ENCODE data around the gene EFHD1. TPM values are rescaled to one million over a fixed set of nuclear protein-coding genes. Genes with fewer than 3 reads are reported as not detected.

Gene EFHD1
- total and polyA plus RNA-seq, 2 of the 13 experiments (the other 11 are each of a cell fraction or from before 2014, with no cell fraction given), result 0.09 TPM; not detected in 1

GRCh38 chr2:232697059-232697806 is 63.8 kb downstream of the EFHD1 start, which contains the start of gene GIGYF2 (continued):
- TF ChIP-seq MXD1 (CRISPR knock-in tag; IDR thresholded peaks at IDR 0.05), result peak; percentile 98
- TF ChIP-seq FUBP1 (CRISPR knock-in tag; IDR thresholded peaks at IDR 0.05; ENCODE audit: borderline replicate concordance), result no peak; the same call in 1 of the 2 replicates
- TF ChIP-seq MEIS1 (CRISPR knock-in tag; IDR thresholded peaks at IDR 0.05; ENCODE audit: borderline replicate concordance), result peak; percentile 80
- no peak for TF ChIP-seq TCF7L2 (IDR thresholded peaks at IDR 0.05; ENCODE audit: low read depth, low read length)
- TF ChIP-seq ZMYM4 (CRISPR knock-in tag; IDR thresholded peaks at IDR 0.05), result peak; percentile 78
- peak; percentile 85 for TF ChIP-seq ZNF691 (CRISPR knock-in tag; IDR thresholded peaks at IDR 0.05; ENCODE audit: borderline replicate concordance, low read depth)
- TF ChIP-seq ZNF530 (CRISPR knock-in tag; IDR thresholded peaks at IDR 0.05; ENCODE audit: low read depth), result no peak
- no peak for TF ChIP-seq TAF15 (IDR thresholded peaks at IDR 0.05; ENCODE audit: low read depth, low read length, poor library complexity, severe bottlenecking)
- TF ChIP-seq TBX3 (IDR thresholded peaks at IDR 0.05; ENCODE audit: borderline replicate concordance), result no peak
- peak; percentile 90 for TF ChIP-seq ZHX1 (CRISPR knock-in tag; IDR thresholded peaks at IDR 0.05; ENCODE audit: low read depth)
- no peak for TF ChIP-seq CCAR2 (optimal IDR thresholded peaks at IDR 0.05; ENCODE audit: low read depth, low read length)
- no peak for TF ChIP-seq SP140L (CRISPR knock-in tag; IDR thresholded peaks at IDR 0.05; ENCODE audit: borderline replicate concordance)
- TF ChIP-seq DNMT3B (CRISPR knock-in tag; conservative IDR thresholded peaks at IDR 0.05), result no peak
- TF ChIP-seq ZBTB49 (CRISPR knock-in tag; IDR thresholded peaks at IDR 0.05; ENCODE audit: borderline replicate concordance), result 0 out of 2 replicates have a peak, but pooled peaks have one; percentile 33
- TF ChIP-seq RNF219 (CRISPR knock-in tag; IDR thresholded peaks at IDR 0.05), result no peak; the same call in 1 of the 2 replicates

Measured in HepG2 (cell line).